ENCODE data around the gene ATG101. TPM values are rescaled to one million over a fixed set of nuclear protein-coding genes. Genes with fewer than 3 reads are reported as not detected.
"Not testable (repeated sequence)": the region's sequence is repeated elsewhere in the genome, so short reads cannot be mapped to it uniquely, and the experiment has no call there.

The ATG101 gene
- total RNA-seq, 1 donor from 2014 or later, result 34.3 TPM

DNA sequence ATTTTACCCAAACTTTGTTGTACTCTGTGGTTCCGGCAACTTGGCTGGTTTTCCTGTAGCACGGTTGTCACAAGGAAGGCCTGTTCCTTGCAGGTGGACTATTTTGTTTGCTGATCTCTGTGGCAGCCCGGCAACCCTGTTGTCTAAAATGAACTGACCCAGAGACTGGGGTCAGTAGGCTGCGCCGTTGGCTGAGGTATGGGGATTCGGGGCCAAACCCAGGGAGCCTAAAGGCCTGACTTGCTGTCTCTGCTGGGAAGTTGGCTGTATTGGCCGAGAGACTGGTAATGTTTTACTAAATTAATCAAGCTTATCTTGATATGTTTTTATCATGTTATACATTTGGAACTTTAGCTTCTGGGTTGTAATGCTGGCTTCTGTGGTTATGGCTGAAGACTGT, 23.6 kb downstream of the ATG101 start:
- H3K36me3 Mint-ChIP-seq (ENCODE audit: low read depth), result no peaks in the 10 kb centered on the region

GRCh38 chr12:52096332-52097044, 26.7 kb downstream of the ATG101 start:
- Mint-ChIP-seq H3K27ac (ENCODE audit: unreplicated experiment) (no peak overlapping the region), H3K9me3 (peaks cover 7% of the 10 kb centered on the region), H3K4me1 (no peaks in the 10 kb centered on the region), H3K36me3 (ENCODE audit: low read depth) (no peaks in the 10 kb centered on the region), H3K4me3 (no peak overlapping the region), H3K27me3 (ENCODE audit: low read depth) (peaks cover 66% of the 10 kb centered on the region)
- DNase-seq (ENCODE audit: low read depth, low spot score), result no peak
- no peak for TF ChIP-seq CTCF (conservative IDR thresholded peaks at IDR 0.05)

More for the DNA sequence above, 23.6 kb downstream of the ATG101 start:
- Mint-ChIP-seq H3K27ac (ENCODE audit: unreplicated experiment) (peak overlapping the region; percentile 22), H3K27me3 (ENCODE audit: low read depth) (peaks cover 59% of the 10 kb centered on the region), H3K4me3 (no peak overlapping the region), H3K9me3 (peaks cover 7% of the 10 kb centered on the region), H3K4me1 (no peaks in the 10 kb centered on the region)
- no peak for TF ChIP-seq CTCF (conservative IDR thresholded peaks at IDR 0.05)
- no peak for DNase-seq (ENCODE audit: low read depth, low spot score)

GRCh38 chr12:52097045-52097666, 27.4 kb downstream of the ATG101 start:
- Mint-ChIP-seq H3K4me3 (no peak overlapping the region), H3K36me3 (ENCODE audit: low read depth) (no peaks in the 10 kb centered on the region), H3K4me1 (no peaks in the 10 kb centered on the region), H3K27me3 (ENCODE audit: low read depth) (peaks cover 66% of the 10 kb centered on the region), H3K27ac (ENCODE audit: unreplicated experiment) (no peak overlapping the region), H3K9me3 (peaks cover 7% of the 10 kb centered on the region)
- TF ChIP-seq CTCF (conservative IDR thresholded peaks at IDR 0.05), result no peak
- DNase-seq (ENCODE audit: low read depth, low spot score), result no peak

DNA sequence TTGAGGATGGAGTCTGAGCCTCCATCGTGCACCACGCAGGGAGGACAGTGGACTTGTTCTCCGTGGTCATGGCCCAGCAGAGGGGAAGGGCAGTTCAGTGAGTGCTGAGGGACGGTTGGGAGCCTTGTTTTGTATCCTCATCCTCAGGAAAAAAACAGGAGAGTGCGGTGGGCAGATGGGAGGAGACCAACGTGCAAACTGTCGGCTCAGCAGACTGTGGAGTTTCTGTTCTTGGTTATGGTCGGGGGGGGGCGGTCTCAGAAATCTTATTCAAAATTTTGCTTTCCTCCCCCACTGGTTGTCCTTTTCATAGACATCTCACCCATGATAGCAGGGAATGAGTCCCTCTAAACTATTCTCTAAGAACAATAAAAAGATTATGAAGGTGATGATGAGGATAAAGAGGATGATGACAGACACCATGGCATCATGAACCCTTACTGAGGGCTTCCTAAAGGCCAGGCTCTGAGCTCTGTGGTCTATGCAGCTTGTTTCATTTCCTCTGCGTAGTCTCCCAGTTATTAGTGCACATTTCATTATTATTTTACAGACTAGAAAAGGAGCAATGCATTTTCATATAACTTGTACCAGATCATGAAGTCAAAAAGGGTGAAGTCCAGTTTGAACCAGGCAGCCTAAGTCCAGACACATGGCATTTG, 34.8 kb downstream of the ATG101 start:
- not testable (repeated sequence) for H3K4me3 Mint-ChIP-seq; DNase-seq (ENCODE audit: low read depth, low spot score); H3K36me3 Mint-ChIP-seq (ENCODE audit: low read depth); H3K27ac Mint-ChIP-seq (ENCODE audit: unreplicated experiment); H3K9me3 Mint-ChIP-seq; H3K4me1 Mint-ChIP-seq
- H3K27me3 Mint-ChIP-seq (ENCODE audit: low read depth), result peaks cover 78% of the 10 kb centered on the region

- Mint-ChIP-seq H3K27ac (ENCODE audit: unreplicated experiment) (peak overlapping the region; percentile 60), H3K27me3 (ENCODE audit: low read depth) (peaks cover 14% of the 10 kb centered on the region), H3K4me1 (peaks cover 23% of the 10 kb centered on the region)
- not testable (repeated sequence) for DNase-seq (ENCODE audit: low read depth, low spot score); H3K4me3 Mint-ChIP-seq; H3K36me3 Mint-ChIP-seq (ENCODE audit: low read depth); H3K9me3 Mint-ChIP-seq
Measured at GRCh38 chr12:52116222-52117125, 46.7 kb downstream of the ATG101 start.

DNA sequence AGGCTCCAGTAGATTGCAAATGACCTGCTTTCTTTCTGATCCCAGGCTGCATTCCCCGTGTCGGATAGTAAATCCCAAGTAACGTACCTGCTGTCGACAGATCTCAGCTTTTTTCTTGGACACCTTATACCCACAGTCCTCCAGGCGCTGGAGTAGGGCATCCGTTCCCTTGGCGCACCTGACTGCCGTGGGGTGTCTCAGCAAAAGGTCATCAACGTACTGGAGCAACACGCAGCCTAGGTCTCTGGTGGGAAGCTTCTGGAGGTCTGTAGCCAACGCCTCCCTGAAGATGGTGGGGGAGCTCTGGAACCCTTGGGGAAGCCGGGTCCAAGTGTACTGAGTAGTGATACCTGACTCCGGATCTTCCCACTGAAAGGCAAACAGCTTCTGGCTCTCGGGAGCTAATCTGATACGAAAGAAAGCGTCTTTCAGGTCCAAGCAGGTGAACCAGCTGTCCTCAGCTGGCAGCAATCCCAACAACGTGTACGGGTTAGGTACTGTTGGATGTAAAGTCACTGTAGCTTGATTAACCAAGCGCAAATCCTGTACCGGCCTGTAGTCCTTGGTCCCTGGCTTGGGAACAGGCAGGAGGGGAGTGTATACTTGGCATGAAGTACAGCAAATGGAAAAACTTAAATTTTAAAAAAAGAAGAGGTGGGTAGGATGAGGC, 48.2 kb downstream of the ATG101 start:
- H3K9me3 Mint-ChIP-seq; H3K27ac Mint-ChIP-seq (ENCODE audit: unreplicated experiment): not testable (repeated sequence)
- H3K27me3 Mint-ChIP-seq (ENCODE audit: low read depth), result peaks cover 16% of the 10 kb centered on the region

More for the DNA sequence above, 48.2 kb downstream of the ATG101 start:
- H3K4me3 Mint-ChIP-seq; DNase-seq (ENCODE audit: low read depth, low spot score); H3K36me3 Mint-ChIP-seq (ENCODE audit: low read depth): not testable (repeated sequence)
- peaks cover 32% of the 10 kb centered on the region for H3K4me1 Mint-ChIP-seq

Data from neural crest cell (in vitro differentiated cells).